Stimulated activated naive CD4-positive, alpha-beta T cell treated with Interleukin-2 at 50 U/mL for 16 hours (primary cell): Measurements from ENCODE around the gene TBL3.
"Not testable (repeated sequence)": the region's sequence is repeated elsewhere in the genome, so short reads cannot be mapped to it uniquely, and the experiment has no call there.

Source experiments
- DNase-seq: peaks from one replicate; lab custom pipeline; 2025; lab: John Stamatoyannopoulos, UW

The TBL3 gene

DNA sequence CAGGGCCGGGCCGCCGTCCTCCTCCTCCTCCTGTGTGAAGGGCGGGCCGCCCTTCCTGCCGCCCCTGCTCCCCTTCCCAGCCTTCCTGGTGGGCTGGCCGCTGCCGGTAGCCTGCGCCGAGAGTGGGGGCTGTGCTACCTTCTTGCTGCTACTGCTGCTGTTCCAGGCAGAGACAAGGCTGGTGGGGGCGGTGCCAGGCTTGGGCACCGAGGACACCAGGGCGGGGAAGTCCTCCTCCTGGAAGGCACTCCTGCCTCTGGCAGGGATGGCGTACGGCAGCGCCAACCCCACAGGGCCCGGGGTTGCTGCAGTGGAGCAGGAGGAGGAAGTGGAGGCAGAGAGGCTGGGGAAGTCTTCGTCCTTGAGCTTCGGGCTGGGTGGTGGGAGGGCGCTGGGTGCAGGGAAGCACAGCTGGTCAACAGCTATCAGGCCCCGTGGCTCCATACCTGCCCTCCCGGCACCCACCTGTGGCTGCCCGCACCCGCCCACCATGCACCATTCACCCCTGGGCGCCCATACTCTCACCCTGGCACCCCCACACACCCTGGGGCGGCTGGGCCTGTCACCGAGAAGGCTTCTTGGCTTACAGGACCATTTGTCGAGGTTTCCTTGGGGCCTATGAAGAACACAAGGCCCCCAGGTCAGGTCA is 28.1 kb downstream of the TBL3 start:
- DNase-seq = no peak

DNA sequence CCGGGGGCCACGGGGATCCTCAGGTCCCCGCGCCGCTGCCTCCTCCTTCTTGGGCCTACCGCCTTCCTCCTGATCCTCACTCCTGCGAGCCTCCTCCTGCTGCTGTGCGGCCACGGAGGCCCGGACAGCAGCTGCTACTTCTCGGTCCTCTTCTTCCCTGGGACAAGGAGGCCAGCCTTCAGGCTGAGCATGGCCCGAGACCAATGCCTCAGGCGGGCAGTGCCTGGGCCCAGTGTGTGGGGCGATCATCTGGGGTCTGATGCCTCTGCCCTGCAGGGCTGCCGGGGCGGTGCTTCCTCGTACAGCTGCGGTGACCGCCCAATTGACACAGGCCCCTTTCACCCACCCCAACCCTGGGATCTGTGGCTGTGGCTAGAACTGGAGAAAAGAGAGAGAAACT is 29.2 kb downstream of the TBL3 start:
- no peak for DNase-seq

DNA sequence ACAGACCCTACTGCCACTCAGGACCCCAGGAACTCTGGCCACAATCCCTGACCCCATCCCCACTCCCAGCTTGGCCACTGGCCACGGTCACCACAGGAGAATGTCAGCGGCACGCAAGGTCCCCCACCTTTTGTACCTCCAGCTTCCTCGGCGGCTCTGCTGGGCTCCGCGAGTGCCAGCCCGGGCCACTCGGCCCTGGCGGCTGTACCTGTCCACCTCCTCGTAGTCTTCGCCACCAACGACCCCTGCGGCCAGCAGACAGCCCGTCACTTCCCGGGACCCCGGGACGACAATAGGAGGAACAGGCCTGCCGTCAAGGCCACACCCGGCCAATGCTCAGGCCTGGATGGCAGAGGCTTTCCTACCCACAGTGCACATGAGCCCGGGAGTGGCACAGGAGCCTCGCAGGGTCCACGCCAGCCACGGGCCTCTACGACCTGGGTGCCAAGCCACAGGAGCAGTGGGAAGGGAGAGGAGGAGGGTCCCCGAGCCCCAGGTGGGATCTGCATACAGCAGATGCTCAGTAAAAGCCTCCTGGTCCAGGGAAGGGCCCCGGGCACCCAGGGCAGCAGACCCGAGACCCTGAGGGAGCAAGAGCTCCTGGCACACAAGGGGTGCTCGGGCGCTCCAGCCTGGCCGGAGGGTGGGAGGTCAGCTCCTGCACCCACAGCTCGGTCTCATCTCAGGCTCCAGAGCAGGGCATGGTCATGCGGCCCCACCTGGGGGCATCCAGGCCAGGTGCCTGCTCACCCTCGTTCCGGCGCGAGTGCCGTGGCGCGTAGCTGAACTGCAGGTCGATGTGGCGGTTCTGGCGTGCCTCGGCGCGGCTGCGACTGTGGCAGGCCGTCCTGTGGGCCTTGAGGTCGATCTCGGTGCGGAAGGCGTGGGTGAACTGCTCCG is 29.9 kb downstream of the TBL3 start:
- no peak for DNase-seq

DNA sequence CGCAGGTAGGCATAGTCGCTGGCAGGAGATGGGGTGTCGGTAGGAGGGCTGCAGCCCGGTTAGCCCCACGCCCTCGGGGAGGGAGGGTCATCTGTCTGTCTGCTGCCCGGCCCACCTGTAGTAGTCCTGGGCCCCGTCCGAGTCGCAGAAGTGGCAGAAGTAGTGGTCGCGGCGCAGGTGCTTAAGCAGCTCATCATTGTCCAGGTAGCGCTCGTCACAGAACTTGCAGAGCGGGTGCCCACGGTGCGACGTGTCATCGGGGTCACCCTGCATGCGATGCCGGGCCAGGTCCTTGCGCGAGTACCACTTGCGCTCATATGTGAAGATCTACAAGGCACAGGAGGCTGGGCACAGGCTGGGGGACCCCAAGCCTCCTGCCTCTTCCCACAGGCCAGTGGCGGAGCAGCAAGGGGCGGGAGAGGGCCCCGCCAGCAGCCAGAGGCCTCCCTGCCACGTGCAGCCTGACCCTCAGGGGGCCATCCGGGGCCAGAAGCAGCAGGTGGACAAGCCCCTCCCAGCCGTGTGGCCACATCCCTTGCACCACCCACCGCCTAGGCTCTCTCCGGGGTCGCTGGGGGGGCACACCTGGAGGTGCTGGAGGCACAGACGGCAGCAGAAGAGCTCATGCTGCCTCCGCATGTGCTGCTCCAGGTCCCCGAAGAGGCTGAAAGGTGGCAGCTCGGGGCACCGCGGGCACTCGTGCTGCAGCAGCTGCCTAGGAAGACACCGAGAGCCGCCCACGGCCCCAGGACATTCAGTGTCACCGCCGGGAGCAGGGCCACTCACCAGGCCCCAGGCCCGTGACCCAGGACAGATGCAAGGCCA is 30.8 kb downstream of the TBL3 start:
- DNase-seq = no peak

DNA sequence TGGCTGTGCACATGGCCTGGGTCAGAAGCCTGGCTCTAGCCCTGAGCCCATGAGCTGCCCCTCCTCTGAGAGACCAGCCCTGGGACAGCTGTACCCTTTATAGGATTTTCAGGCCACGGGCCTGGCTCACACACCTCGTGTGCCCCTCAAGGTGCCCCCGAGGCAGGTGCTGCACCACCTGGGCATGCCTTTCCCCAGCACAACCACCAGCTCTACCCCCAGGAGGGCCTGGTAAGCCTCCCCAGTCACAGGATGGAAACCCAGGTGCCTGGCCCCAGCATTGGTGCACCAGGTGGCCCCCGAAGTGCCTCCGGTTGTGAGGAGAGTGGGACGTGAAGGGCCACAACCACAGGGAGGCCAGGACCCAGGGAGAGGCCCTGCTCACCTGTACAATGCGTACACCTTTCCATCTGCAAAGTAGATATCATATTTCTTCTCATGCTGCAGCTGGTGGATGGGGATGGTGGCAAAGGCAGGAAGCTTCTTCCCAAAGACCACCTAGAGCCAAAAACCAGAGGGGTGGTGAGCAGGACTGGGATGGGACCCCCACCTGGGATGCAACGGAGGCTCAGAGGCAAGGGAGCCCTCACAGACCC is 31.5 kb downstream of the TBL3 start:
- no peak for DNase-seq

DNA sequence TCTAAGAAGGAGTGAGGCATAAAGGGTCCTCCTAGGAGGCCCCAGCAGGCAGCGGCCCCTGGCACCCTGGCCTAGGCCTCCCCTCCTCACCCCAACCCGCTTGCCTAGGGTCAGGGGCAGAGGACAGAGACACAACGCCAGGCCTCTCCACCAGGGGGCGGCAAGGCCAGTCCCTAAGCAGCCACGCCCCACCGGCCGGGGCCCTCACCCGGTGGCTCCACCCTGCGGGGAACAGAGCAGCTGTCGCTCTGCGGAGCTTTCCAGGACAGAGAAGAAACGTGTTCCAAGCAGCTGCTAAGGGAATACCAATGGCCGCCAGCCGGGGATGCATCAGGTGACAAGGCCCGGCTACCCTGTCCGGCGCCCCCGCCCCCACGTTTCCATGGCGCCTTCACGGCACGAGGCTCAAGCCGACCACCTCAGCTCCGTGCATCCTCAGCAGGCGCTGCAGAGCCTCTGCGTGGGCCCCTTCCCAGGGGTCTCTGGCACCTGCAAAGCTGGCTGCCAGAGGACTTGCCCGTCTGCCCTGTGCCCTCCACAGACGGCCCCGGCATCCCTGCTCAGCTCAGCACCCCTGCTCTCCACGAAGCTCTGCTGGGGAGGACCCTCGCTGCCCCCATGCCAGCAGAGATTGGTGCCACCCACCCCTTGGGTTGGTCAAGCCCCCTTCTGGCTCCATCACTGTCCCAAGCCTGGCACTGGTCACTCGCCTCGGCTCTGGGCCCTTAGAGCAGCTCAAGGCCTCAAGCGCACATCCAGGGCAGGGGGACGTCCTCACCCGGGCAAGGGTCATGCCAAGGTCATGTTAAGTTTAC is 32.2 kb downstream of the TBL3 start:
- peak; percentile 82 for DNase-seq

DNA sequence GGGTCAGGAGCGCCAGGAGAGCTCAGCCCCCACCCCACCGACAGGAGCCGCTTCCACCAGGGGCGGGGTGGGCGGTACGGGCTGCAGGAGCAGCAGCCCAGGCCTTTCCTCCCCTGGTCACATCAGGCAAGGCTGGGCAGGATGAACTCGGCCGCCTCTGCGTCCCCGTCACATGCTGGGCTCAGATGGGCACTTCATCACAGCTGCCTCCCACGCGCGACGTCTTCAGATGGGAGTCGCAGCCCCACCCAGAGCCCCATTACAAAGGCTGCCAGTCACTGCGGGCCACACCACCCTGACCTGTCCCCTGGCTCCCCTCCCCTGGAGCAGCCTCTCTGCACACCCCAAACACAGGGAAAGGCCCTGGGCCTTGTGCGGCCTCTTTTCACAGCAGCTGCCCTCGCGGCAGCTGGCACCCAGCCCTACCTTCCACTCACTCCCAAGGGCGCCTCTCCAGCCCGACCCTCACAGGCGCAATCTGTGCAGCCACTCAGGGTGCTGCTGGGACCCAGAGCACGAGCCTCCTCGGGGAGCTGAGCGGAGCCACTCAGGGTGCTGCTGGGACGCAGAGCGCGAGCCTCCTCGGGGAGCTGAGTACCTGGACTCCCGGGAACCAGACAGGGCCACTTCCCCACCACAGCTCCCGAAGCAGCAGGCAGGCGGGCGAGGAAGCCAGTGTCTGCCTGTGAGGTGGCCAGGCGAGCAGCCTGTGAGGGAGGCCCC is 33.1 kb downstream of the TBL3 start:
- DNase-seq = no peak

DNA sequence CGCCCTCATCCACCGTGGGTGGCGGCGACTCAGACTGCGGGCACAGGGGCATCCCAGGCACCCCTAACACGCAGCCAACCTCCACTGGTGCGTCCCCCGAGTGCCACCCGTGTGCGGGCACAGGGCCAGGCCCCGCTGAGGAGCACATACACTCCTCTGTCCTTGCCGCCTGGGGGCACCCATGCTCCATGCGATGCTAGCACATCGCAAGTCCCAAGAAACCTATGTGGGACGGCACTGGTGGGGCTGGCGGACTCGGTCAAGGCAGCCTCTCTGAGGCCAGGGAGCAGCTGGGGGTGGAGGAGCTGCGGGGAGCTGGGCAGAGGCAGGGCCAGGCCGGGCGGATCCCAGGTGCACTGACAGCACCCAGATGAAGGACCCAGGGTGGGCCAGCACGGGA is 33.8 kb downstream of the TBL3 start:
- DNase-seq = no peak

DNA sequence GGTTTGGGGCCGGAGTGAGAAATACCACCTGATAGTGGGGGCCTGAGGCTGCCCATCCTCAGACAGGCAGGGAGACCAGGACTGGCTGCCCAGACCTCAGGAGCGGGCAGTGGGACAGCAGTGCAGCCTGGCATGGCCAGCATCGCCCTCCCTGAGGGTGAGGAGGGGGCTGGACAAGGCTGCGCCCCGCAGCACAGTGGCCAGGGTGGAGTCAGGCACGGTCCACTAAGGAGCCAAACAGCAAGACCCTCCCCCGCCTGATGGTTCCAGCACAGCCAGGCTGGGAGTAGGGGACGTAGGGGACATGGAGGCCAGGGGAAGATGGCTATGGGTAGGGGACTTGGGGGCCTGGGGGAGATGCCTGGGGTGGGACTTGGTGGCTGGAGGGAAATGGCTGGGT is 34.5 kb downstream of the TBL3 start:
- no peak for DNase-seq

DNA sequence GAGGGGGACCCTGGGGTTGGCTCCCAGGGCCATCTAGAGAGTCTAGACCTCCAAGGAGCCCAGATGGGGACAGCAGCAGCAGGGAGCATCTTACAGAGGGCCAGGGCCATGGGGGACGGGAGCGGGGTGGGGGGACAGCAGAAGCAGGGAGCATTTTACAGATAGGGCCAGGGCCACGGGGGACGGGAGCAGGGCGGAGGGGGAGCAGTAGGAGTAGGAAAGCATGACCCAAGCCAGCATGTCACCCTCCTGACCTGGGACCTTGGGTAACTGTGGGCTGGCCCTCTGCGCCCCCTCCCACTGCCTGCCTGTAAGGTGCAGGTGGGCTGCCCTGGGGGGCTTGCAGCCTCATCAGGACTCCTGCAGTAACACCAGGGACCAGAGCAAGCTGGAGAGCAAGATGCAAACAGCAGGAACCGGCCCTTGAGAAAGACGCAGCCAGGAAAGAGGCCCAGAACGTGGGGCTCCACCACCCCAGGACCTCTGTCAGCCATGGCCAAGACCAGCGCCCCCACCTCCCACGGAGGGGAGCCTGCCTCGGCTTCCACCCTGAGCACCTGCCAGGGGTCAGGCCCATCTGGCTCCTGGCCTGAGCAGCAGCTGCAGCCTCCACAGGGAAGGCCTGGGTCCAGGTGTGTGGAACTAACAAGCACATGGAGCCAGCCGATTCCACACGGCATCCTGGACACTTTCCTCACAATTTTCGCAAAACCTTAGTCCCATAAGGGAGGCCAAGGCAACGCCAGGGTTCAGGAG is 35.4 kb downstream of the TBL3 start:
- DNase-seq = no peak

DNA sequence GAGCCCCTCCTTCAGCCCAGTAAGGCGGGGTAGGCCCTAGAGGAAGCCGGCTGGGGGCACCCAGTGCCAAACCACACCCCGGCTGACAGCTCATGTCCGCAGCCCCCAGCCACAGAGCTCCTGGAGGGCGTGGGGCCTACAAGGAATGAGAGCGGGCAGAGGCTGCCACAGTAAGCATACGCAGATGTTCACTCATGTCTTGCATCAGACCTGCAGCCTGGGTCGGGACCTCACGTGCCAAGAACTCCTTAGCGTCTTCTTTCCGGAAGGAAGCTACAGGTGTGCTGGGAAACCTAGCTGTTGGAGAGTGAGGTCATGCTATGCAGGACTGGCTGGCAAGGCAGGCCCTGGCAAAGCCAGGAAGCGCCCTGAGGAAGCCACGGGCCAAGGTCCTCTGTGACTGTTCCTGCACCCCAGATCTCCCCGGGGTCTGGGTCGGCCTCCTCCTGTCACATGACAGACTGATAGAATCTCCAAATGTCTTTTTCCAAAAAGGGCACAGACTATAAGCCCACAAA is 36.2 kb downstream of the TBL3 start:
- no peak for DNase-seq

DNA sequence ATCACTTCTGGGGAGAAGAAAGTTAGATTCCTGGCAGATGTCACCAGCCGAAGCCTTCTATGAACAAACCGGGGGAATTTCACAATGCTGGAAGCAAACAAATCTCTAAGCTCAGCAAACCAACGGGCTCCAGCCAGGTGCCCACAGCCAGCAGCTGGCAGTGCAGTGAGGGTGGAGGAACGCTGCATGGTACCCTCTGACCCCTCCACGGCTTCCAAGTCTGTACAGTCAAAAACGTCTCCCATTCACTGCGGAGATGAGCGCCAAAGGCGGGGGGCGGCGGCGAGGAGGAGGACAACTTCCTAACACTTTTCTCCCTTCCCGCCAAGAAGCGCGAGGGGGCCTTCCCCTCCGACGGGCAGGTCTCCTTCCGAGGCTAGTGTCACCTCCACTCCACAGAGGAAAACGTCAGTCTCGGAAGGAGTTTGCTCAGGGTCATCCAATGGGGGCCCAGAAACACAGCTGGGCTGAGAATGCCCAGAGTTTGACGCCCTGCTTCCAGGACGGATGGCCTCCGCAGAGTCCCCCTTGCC is 36.8 kb downstream of the TBL3 start:
- DNase-seq = no peak

DNA sequence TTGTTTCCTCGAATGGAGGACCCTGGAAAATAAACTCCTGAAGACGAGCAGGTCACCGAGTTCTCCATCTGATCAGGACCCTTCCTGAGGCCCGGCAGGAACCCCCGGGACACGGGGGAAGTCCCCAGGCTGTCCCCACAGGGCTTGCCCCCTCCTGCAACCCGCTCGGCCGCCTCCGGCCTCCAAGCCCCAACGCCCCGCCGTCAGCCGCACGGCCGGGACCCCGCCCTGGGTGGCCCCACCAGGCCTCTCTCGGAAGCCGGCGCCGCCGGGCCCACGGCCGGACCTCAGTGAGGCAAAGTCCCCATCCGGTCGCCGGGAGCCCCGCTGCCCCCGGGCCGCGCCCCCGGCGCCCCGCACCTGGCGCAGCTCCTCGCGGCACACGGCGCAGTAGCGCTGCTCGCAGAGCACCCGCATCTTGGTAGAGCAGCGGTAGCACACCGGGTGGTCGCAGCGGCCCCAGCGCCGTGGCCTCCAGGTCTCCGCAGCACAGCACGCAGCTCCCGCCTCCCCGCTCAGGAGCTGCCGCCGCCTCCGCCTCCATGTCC is 37.4 kb downstream of the TBL3 start:
- no peak for DNase-seq

DNA sequence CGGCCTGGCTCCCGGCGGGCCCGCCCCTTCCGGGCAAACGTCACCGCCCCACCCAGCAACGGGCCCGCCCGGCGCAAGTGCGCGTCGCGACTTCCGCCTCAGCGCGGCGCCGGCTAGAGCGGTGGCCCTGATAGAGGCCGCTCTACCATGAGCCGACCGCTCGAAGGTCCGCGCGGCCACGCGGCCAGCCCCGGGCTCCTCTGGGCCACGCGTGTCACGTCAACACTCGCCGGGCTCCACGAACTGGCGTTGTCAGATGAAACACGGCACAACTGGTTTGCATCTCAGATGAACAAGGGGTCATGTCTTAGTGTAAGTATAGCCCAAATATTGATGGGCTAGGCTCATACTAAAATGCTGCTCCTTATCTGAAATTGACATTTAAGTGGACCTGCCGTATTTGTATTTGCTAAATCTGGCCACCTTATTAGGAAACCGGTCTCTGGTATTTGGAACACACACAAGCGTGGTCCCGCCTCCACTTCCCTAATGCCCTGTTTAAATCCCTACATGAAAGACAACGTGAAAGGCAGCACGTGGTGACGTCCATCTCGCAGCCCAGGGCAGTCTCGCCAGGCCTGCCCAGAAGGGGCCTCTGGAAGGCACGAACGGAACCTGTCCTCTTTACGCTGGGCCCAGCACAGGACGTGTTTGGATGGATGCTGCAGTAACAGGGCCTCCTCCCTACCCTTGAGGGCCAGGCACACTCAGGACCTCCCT is 38.1 kb downstream of the TBL3 start, which contains the start of gene ZNF598:
ZNF598 (minus strand) TSS at position 31 of the 720 bp plus-strand sequence.
- DNase-seq = peak; percentile 70

DNA sequence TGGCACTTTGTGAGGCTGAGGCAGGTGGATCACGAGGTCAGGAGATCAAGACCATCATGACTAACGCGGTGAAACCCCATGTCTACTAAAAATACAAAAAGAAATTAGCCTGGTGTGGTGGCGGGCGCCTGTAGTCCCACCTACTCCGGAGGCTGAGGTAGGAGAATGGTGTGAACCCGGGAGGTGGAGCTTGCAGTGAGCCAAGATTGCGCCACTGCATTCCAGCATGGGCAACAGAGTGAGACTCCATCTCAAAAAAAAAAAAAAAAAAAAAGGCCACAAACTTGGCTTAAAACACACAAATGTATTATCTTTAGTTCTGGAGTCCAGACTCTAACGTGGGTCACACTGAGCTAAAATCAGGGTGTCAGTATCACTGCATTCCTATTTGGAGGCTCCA is 39.9 kb downstream of the TBL3 start:
- DNase-seq = not testable (repeated sequence)

DNA sequence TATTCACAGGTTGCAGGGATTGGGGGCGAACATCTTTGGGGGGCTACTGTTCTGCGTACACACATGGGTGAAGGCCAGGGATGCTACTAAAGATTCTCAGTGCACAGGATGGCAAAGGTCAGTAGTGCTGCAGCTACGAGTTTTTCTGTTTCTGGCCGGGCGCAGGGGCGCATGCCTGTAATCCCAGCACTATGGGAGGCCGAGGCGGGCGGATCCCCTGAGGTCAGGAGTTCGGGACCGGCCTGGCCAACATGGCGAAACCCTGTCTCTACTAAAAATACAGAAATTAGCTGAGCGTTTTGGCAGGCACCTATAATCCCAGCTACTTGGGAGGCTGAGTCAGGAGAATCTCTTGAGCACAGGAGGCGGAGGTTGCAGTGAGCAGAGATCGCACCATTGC is 41.7 kb downstream of the TBL3 start:
- no peak for DNase-seq

DNA sequence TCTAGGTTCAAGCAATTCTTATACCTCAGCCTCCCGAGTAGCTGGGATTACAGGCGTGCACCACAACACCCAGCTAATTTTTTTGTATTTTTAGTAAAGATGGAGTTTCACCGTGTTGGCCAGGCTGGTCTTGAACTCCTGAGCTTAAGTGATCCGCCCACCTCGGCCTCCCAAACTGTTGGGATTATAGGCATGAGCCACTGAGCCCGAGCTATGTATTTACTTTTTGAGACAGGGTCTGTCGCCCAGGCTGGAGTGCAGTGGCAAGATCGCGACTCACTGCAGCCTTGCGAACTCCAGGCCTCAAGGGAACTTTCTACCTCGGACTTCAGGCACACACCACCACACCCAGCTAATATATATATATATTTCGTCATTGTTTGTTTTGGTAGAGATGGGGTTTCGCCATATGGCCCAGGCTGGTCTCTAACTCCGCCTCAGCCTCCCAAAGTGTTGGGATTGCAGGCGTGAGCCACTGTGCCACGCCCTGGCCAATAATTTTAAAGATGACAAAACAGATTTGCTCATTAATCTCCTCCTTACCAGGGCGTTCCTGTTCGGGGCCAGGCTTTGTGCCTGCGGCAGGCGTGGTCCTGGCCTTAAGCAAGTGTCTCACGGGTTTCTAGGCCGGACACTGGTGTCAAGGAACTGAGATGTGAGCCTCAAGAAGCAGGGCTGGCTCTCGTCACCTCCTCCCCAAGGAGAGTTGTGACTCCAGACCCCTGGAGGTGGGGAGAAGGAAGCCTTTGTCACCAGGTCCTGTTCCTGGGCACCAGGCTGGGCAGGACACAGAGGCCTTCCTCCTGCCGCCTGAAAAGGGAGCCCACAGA is 43.5 kb downstream of the TBL3 start:
- DNase-seq = no peak

DNA sequence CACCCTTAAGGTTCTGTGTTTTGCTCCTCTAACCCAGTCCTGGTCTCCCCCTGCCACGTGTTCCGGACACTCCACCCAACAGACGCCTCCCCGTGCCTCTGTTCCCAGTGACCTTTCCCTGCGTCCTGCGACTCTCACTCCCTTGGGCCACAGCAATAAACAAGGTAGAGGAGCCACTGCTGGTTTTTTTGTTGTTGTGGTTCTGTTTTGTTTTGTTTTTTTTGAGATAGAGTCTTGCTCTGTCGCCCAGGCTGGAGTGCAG is 44.0 kb downstream of the TBL3 start:
- DNase-seq = no peak
